K562 (cell line): ENCODE data around the gene PIGV. TPM values are rescaled to one million over a fixed set of nuclear protein-coding genes. Genes with fewer than 3 reads are reported as not detected.

ENCODE experiments used
- CHD1 ChIP-seq: fragments of 200-600 bp; sonication (generic); IDR thresholded peaks from one replicate; pipeline ENCODE4 v1.6.1; 2012; ENCODE audit warnings: mild to moderate bottlenecking, moderate library complexity, low read length, inconsistent platforms
- CHD7 ChIP-seq: fragments of 200-600 bp; sonication (generic); IDR thresholded peaks from one replicate; pipeline ENCODE4 v1.6.1; 2012; ENCODE audit warnings: mild to moderate bottlenecking, low read depth, low read length, inconsistent platforms
- RBBP5 ChIP-seq: fragments of 200-600 bp; sonication (generic); IDR thresholded peaks from 2 replicates; pipeline ENCODE4 v1.6.1; 2012; ENCODE audit warnings: borderline replicate concordance, mild to moderate bottlenecking, low read length, control low read depth, inconsistent platforms; ENCODE audit not compliant: insufficient read depth, poor library complexity, severe bottlenecking
- RBM25 ChIP-seq: fragments of 200-400 bp; formaldehyde crosslinking; IDR thresholded peaks from 2 replicates; pipeline ENCODE4 v1.6.1; 2018; ENCODE audit warnings: low read length, low read depth, moderate library complexity; ENCODE audit not compliant: severe bottlenecking
- SIN3A ChIP-seq, 2 experiments: fragments of 150-350 bp in 1 of 2; IDR thresholded peaks; 2 replicates each; pipeline ENCODE4 v1.6.1; 2011 to 2016; ENCODE audit warnings: borderline replicate concordance in 2 of 2, low read depth in 2 of 2, low read length in 2 of 2, mild to moderate bottlenecking in 2 of 2, moderate library complexity in 2 of 2; ENCODE audit not compliant: control insufficient read depth in 1 of 2
- TEAD2 ChIP-seq: fragments of 450-650 bp; IDR thresholded peaks from 2 replicates; pipeline ENCODE4 v1.6.1; 2016; ENCODE audit warnings: missing genetic modification characterization, control low read depth, missing compliant biosample characterization
- ZNF121 ChIP-seq: sonication (generic); formaldehyde crosslinking; conservative IDR thresholded peaks from 2 replicates; pipeline ENCODE4 v1.8.0; 2022; ENCODE audit warnings: missing genetic modification reagents
- ZNF23 ChIP-seq: fragments of 250-450 bp; sonication (Bioruptor Pico); IDR thresholded peaks from 2 replicates; pipeline ENCODE4 v1.4.0; 2020; ENCODE audit warnings: mild to moderate bottlenecking
- polyA plus RNA-seq, 8 experiments: library from polyadenylated mRNA; depleted of rRNA in 4 of 8; stranded (reverse) in 5 of 8; unstranded in 3 of 8; fragments of >200 nt; fragmentation: Nextera tagmentation in 2 of 8; fragmentation: Illumina TruSeq in 1 of 8; extraction: Ambion mirVana in 2 of 8; extraction: Trizol in 1 of 8; gene quantifications; 2 replicates each; pipeline versions ENCODE4 v1.2.1 to v1.2.3, GENCODE V29; 2011 to 2014; ENCODE audit warnings: inconsistent platforms in 1 of 8, missing spikeins in 1 of 8
- total RNA-seq, 7 experiments: library from RNA; depleted of rRNA in 6 of 7; stranded (reverse); fragments of >200 nt in 6 of 7; fragmentation: Illumina TruSeq in 2 of 7; extraction: Trizol in 2 of 7; gene quantifications; 2 replicates each; pipeline versions ENCODE4 v1.2.1 to v1.2.3, GENCODE V29; 2011 to 2021; ENCODE audit warnings: low replicate concordance in 1 of 7
- TF ChIP-seq, protein P1 (sequence below), 2 experiments: fragments of 200-800 bp in 1 of 2; sonication (Bioruptor generic) in 1 of 2; sonication (generic) in 1 of 2; formaldehyde crosslinking in 1 of 2; IDR thresholded peaks in 1 of 2; conservative IDR thresholded peaks in 1 of 2; 2 replicates each; pipeline versions ENCODE4 v1.5.0 to v1.6.1; 2016 to 2020; ENCODE audit warnings: missing compliant biosample characterization in 1 of 2, missing genetic modification characterization in 1 of 2, missing genetic modification reagents in 1 of 2
- TF ChIP-seq, protein P2 (sequence below): fragments of 450-650 bp; formaldehyde crosslinking; IDR thresholded peaks from 2 replicates; pipeline ENCODE4 v1.4.0; 2022; ENCODE audit warnings: missing genetic modification characterization

PIGV gene
- total and polyA plus RNA-seq, 9 of the 15 experiments (the other 6 are each of a cell fraction or from before 2014, with no cell fraction given) = 8.4 to 21.8 (median 11.7) TPM

DNA sequence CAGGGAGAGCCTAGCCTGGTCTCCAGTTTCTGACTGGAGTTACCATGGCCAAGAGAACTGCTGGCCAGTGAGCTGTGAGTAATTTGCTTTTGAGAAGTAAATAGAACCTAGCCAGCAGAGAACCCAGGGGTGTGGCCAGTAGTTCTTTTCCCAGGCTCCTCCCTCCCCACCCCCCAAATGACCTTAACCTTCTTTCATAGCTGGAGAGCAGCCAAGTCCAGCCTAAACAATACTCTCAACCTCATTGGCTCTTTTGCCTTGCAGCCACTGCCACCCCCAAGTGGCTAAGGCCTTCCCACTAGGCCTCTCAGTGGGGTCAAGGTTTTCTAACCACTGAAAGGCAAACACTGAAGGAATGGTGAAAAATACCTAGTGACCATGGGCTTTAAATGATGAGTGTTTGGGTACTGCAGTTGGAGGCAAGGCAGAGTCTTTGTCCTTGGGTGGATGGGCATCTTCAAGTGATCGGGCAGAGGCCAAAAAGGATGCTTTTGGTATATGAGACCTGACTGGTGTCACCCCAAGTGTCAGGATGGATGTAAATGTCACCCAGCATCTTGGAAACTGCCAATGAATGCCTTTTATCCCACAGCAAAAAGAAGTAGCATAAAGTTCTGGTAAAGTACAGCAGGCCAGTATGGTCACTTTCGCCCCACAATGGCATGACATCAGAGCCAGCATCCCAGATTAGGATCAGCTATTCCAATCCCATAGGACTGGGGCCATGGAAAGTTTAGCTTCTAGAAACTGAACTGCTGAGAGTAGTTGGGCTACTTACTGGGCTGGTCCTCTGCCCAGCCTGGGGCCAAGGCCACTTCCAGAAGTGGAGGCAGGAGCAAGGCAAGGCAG, 3.5 kb upstream of the PIGV start (continued):
- TF ChIP-seq RBM25 (no peak), ZNF23 (CRISPR knock-in tag) (no peak), CHD1 (no peak), RBBP5 (peak; percentile 13), SIN3A (IDR thresholded peaks at IDR 0.05; ENCODE audit: borderline replicate concordance in 2 of 2, control insufficient read depth in 1 of 2, low read depth in 2 of 2, low read length in 2 of 2) (no peak), TEAD2 (tag) (no peak), ZNF121 (CRISPR knock-in tag) (no peak), CHD7 (no peak)
- TF ChIP-seq, protein P1, sequence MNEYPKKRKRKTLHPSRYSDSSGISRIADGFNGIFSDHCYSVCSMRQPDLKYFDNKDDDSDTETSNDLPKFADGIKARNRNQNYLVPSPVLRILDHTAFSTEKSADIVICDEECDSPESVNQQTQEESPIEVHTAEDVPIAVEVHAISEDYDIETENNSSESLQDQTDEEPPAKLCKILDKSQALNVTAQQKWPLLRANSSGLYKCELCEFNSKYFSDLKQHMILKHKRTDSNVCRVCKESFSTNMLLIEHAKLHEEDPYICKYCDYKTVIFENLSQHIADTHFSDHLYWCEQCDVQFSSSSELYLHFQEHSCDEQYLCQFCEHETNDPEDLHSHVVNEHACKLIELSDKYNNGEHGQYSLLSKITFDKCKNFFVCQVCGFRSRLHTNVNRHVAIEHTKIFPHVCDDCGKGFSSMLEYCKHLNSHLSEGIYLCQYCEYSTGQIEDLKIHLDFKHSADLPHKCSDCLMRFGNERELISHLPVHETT (CRISPR knock-in tag; conservative IDR thresholded peaks at IDR 0.05 in 1 of 2, IDR thresholded peaks at IDR 0.05 in 1 of 2) = no peak
- TF ChIP-seq, protein P2, sequence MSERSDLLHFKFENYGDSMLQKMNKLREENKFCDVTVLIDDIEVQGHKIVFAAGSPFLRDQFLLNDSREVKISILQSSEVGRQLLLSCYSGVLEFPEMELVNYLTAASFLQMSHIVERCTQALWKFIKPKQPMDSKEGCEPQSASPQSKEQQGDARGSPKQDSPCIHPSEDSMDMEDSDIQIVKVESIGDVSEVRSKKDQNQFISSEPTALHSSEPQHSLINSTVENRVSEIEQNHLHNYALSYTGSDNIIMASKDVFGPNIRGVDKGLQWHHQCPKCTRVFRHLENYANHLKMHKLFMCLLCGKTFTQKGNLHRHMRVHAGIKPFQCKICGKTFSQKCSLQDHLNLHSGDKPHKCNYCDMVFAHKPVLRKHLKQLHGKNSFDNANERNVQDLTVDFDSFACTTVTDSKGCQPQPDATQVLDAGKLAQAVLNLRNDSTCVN (CRISPR knock-in tag) = no peak
